OCI-LY7 (cell line): ENCODE measurements around the gene IDE. TPM values are rescaled to one million over a fixed set of nuclear protein-coding genes. Genes with fewer than 3 reads are reported as not detected.

Experiments
- BruUV-seq: library from RNA; stranded (reverse); fragments of 400-500 nt; replicated peaks from 2 replicates; lab custom pipeline; 2021; lab: Mats Ljungman, UMichigan
- CTCF ChIA-PET: fragments of 300-600 bp; sonication (Branson Sonifier 250); formaldehyde crosslinking; loops from one replicate; lab custom pipeline; 2022; ENCODE audit warnings: antibody characterized with exemption; ENCODE audit not compliant: unreplicated experiment; lab: Charles Lee
- POLR2A ChIA-PET: fragments of 300-600 bp; sonication (Branson Sonifier 250); formaldehyde crosslinking; loops from one replicate; lab custom pipeline; 2022; ENCODE audit warnings: antibody characterized with exemption; lab: Charles Lee
- DNase-seq: peaks from one replicate; pipeline ENCODE4 v3.0.0-alpha.2; 2015; ENCODE audit warnings: low spot score
- H2AFZ ChIP-seq: fragments of 200-600 bp; sonication (generic), shearing (Covaris generic); 2 replicates; pipeline ENCODE4 v1.6.1; 2014; ENCODE audit warnings: mild to moderate bottlenecking, antibody characterized with exemption, low read length, moderate library complexity
- H3K27ac ChIP-seq: fragments of 200-600 bp; sonication (generic); 2 replicates; pipeline ENCODE4 v1.5.1; 2014; ENCODE audit warnings: mixed run types, low read depth, mild to moderate bottlenecking, moderate library complexity, low read length, inconsistent platforms; ENCODE audit not compliant: poor library complexity, severe bottlenecking
- H3K36me3 ChIP-seq: fragments of 200-600 bp; sonication (generic); 2 replicates; pipeline ENCODE4 v1.6.1; 2014; ENCODE audit warnings: mild to moderate bottlenecking, antibody characterized with exemption, low read length, moderate library complexity, mixed read lengths; ENCODE audit not compliant: insufficient read depth
- H3K4me1 ChIP-seq: fragments of 200-600 bp; sonication (generic); 2 replicates; pipeline ENCODE4 v1.5.1; 2014; ENCODE audit warnings: mild to moderate bottlenecking, low read length; ENCODE audit not compliant: insufficient read depth, poor library complexity, severe bottlenecking
- H3K4me2 ChIP-seq: fragments of 200-600 bp; sonication (generic); 2 replicates; pipeline ENCODE4 v1.6.1; 2014; ENCODE audit warnings: mild to moderate bottlenecking, low read length
- H3K4me3 ChIP-seq: fragments of 200-600 bp; sonication (generic); 2 replicates; pipeline ENCODE4 v1.5.1; 2014; ENCODE audit warnings: mild to moderate bottlenecking, low read depth, low read length; ENCODE audit not compliant: poor library complexity, severe bottlenecking
- H3K79me2 ChIP-seq: fragments of 200-600 bp; sonication (generic); 2 replicates; pipeline ENCODE4 v1.6.1; 2016; ENCODE audit warnings: low read depth, mild to moderate bottlenecking, low read length, moderate library complexity, mixed read lengths; ENCODE audit not compliant: insufficient read depth
- H3K9me2 ChIP-seq: fragments of 200-600 bp; sonication (generic); 2 replicates; pipeline ENCODE4 v1.6.1; 2016; ENCODE audit warnings: mild to moderate bottlenecking, low read length, mixed read lengths; ENCODE audit not compliant: insufficient read depth
- H3K9me3 ChIP-seq: fragments of 200-600 bp; sonication (generic); 2 replicates; pipeline ENCODE4 v1.6.1; 2014; ENCODE audit warnings: mild to moderate bottlenecking, mixed run types, low read length, mixed read lengths
- H4K20me1 ChIP-seq: fragments of 200-600 bp; sonication (generic); 2 replicates; pipeline ENCODE4 v1.6.1; 2014; ENCODE audit warnings: mild to moderate bottlenecking, antibody characterized with exemption, low read length, moderate library complexity, mixed read lengths; ENCODE audit not compliant: insufficient read depth
- EZH2phosphoT487 ChIP-seq: fragments of 200-600 bp; sonication (generic); IDR thresholded peaks from 2 replicates; pipeline ENCODE4 v1.6.1; 2018; ENCODE audit warnings: low read depth, borderline replicate concordance, mild to moderate bottlenecking, mixed run types, antibody characterized with exemption, low read length, moderate library complexity, mixed read lengths
- intact Hi-C: fragments of 100-400 bp; cut with micrococcal nuclease; formaldehyde crosslinking; loops from one replicate; pipeline ENCODE4 v1.10.0; 2022; ENCODE audit not compliant: unreplicated experiment
- total RNA-seq, 2 experiments: library from RNA; depleted of rRNA in 1 of 2; stranded (reverse); fragments of >200 nt in 1 of 2; shearing (Covaris generic) in 1 of 2; gene quantifications; 2 replicates each; pipeline ENCODE4 v1.2.3, GENCODE V29; 2014 to 2022
- TF ChIP-seq, protein P1 (sequence below): fragments of 200-600 bp; sonication (generic); conservative IDR thresholded peaks from 2 replicates; pipeline ENCODE4 v1.5.1; 2014; ENCODE audit warnings: mild to moderate bottlenecking, antibody characterized with exemption, low read length, moderate library complexity, mixed read lengths

The IDE gene
- total RNA-seq, 2 experiments from 2014 or later = 14.2 to 42.4 TPM

DNA sequence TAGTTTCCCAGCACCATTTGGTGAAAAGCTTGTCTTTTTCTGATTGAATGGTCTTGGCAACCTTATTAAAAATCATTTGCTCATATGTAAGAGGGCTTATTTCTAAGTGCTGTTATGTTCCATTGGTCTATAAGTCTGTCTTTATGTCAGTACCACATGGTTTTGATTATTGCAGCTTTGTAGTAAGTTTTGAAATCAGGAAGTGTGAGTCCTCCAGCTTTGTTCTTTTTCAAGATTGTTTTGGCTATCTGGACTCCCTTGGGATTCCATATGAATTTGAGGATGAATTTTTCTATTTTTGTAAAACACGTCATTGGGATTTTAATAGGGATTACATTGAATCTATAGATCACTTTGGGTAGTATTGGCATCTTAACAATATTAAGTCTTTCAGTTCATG lies 24.4 kb upstream of the IDE start:
- H4K20me1 ChIP-seq = peaks cover 33% of the 10 kb centered on the region; the same call in 1 of the 2 replicates
- H3K79me2 ChIP-seq = peaks cover 100% of the 10 kb centered on the region
- H3K4me1 ChIP-seq = peaks cover 34% of the 10 kb centered on the region
- H3K4me3 ChIP-seq = no peak overlapping the region
- no peak overlapping the region for H2AFZ ChIP-seq
- no peaks in the 10 kb centered on the region for H3K9me2 ChIP-seq
- TF ChIP-seq EZH2phosphoT487 = no peak
- TF ChIP-seq, protein P1, sequence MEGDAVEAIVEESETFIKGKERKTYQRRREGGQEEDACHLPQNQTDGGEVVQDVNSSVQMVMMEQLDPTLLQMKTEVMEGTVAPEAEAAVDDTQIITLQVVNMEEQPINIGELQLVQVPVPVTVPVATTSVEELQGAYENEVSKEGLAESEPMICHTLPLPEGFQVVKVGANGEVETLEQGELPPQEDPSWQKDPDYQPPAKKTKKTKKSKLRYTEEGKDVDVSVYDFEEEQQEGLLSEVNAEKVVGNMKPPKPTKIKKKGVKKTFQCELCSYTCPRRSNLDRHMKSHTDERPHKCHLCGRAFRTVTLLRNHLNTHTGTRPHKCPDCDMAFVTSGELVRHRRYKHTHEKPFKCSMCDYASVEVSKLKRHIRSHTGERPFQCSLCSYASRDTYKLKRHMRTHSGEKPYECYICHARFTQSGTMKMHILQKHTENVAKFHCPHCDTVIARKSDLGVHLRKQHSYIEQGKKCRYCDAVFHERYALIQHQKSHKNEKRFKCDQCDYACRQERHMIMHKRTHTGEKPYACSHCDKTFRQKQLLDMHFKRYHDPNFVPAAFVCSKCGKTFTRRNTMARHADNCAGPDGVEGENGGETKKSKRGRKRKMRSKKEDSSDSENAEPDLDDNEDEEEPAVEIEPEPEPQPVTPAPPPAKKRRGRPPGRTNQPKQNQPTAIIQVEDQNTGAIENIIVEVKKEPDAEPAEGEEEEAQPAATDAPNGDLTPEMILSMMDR = no peak
- BruUV-seq = no TSS peak
- DNase-seq = no peak
- H3K4me2 ChIP-seq = peak overlapping the region; percentile 10; the same call in 1 of the 2 replicates
- intact Hi-C loops = no loop called here
- H3K36me3 ChIP-seq = peaks cover 82% of the 10 kb centered on the region
- ChIA-PET POLR2A (interaction anchor here (0.7 to 1.3 kb wide), 3 partner anchors 14 to 189 kb away, joined by 3 read pairs; no protein-coding TSS in a partner anchor), CTCF (no interaction called here)
- H3K9me3 ChIP-seq = peaks cover 6% of the 10 kb centered on the region; the same call in 1 of the 2 replicates
- H3K27ac ChIP-seq = no peak overlapping the region

DNA sequence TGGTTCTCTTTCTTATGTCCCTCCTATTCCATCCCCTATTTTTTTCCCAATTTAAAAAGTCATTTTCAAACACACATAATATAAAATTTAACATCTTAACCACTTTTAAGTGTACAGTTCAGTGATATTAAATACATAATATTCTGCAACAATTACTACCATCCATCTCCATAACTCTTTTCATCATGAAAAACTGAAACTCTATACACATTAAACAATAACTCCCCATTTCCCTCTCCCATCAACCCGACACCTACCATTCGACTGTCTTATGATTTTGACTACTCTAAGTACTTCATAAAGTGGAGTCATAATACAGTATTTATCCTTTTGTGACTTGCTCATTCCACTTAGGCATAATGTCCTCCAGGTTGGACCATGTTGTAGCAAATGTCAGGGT lies 21.6 kb upstream of the IDE start:
- Histone ChIP-seq H3K4me1 (peaks cover 39% of the 10 kb centered on the region), H3K9me2 (no peaks in the 10 kb centered on the region), H3K9me3 (peaks cover 6% of the 10 kb centered on the region; the same call in 1 of the 2 replicates), H3K79me2 (peaks cover 76% of the 10 kb centered on the region), H3K36me3 (peaks cover 56% of the 10 kb centered on the region), H3K4me3 (peak overlapping the region; percentile 96), H3K27ac (no peak overlapping the region), H2AFZ (no peak overlapping the region), H3K4me2 (peak overlapping the region; percentile 67), H4K20me1 (peaks cover 28% of the 10 kb centered on the region; the same call in 1 of the 2 replicates)
- TF ChIP-seq EZH2phosphoT487 = no peak
- TF ChIP-seq, protein P1 = no peak
- intact Hi-C loops = no loop called here
- ChIA-PET CTCF (no interaction called here), POLR2A (interaction anchor here (0.9 to 1.2 kb wide), 3 partner anchors 11 to 246 kb away, joined by 3 to 4 read pairs (median 3); no protein-coding TSS in a partner anchor)
- DNase-seq = no peak
- no TSS peak for BruUV-seq
